Fibroblast of the conjunctiva (primary cell): Measurements from ENCODE around the gene TJP2.
"Not testable (repeated sequence)": the region's sequence is repeated elsewhere in the genome, so short reads cannot be mapped to it uniquely, and the experiment has no call there.

Experiments used
- DNase-seq: peaks from one replicate; pipeline ENCODE4 v3.0.0-alpha.2; 2010; ENCODE audit warnings: low read depth

Gene TJP2

GRCh38 chr9:69158471-69158870, 15.6 kb upstream of the TJP2 start:
- no peak for DNase-seq

DNA sequence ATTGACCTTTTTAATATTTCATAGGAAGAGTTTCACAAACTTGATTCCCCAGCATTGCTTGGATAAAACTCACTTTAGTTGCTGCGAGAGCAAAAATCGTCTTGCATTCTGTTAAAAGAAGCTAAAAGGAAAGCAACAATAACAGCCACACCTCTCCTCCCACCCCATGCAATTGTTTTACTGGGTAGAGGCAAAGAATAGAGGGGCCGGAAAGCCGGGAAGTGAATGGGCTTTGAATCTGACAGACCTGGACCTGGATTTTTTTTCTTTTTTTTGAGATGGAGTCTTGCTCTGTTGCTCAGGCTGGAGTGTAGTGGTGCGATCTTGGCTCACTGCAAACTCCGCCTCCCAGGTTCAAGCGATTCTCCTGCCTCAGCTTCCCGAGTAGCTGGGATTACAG, 9.5 kb upstream of the TJP2 start:
- DNase-seq, result not testable (repeated sequence)

GRCh38 chr9:69165581-69165980, 8.5 kb upstream of the TJP2 start:
- DNase-seq, result no peak

GRCh38 chr9:69168709-69169217, 5.3 kb upstream of the TJP2 start:
- DNase-seq, result no peak

DNA sequence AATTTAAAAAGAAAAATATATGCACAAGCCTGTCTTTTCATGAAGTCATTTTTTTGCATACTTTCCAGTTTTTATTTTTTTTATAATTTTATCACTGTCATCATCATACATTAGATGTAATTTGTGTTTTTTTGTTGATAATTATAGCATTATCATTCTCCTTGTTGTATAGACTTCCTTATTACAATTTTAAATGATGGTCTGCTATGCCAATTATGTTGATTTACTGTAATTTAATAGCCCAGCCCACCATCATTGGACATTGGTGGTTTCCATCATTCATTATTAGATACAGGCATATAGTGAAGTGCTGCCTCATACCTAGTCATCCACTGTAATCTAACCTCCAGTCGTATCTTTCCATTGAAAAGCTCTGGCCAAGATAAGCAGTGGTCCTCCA, 3.8 kb upstream of the TJP2 start:
- DNase-seq, result no peak

- no peak for DNase-seq
Observed at GRCh38 chr9:69171049-69171448, 3.0 kb upstream of the TJP2 start.

DNA sequence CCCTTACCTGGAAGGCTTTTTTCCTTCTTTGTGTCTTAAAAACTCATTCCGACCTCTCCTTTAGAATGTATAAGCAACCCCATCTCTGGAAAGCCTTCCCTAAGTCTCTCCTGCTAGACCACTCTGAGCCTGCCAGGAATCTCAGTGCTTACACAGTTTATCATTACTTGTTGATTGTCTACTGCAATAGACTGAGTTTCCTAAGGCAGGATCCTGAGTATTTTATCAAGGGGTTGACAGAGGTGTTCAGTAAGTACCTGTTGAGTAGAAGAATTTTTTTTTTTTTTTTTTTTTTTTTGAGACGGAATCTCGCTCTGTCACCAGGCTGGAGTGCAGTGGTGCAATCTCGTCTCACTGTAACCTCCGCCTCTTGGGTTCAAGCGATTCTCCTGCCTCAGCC, 2.6 kb upstream of the TJP2 start:
- DNase-seq, result no peak

DNA sequence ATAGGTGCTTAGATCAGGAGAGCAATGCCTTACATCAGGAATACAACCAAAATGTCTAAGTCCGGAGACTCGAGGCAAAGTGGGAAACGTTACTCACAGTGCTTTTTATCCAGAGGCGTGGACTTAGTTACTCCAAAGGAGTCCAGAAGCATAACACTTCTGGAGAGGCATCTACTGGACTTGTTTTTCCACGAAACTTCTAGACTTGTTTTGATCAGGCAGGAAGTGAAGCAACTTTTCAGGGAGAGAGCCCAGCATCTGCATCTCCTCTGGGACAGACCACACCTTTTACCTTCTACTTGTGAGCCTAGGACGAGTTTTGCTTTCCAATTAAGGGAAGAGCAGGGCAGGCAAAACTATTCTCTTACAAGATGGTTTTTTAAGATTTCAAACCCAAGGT, 1.2 kb upstream of the TJP2 start:
- no peak for DNase-seq

- no peak for DNase-seq
Observed at GRCh38 chr9:69173497-69173890, 583 bp upstream of the TJP2 start.

GRCh38 chr9:69174616-69175463, 763 bp downstream of the TJP2 start:
- DNase-seq, result peak; percentile 82

- DNase-seq, result no peak
Observed at GRCh38 chr9:69175486-69175885, 1.4 kb downstream of the TJP2 start.

DNA sequence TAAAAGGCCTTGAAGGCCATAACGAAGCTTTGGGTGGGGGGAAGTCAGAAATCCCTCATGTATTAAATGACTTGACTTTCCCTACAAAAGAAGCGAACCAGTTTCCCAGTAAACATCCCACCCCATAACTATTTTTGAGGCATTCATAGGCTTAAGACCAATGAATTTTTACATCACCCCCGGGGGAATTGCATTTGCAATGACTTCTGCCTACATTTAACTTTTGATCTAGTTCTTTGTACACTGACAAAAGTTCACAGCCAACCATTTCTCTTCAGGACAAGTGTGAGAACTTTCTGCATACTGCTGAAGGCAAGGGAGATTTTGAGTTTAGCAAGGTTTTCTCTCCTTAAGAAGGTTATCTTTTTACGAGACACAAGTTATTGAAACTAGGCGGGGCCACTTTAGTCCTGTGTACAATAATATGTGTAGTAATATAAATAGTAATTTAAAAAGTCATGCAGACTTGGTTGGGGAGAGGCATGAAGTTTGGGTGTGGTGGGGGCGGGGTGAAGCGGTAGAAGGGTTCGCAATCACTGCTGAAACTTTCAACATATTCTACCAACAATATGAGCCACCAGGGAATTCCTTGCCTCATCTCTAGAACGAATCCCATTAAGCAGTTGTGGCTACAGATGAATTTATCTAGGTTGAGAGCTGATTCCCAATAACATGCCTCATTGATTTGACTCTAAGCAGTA, 2.5 kb downstream of the TJP2 start:
- no peak for DNase-seq

DNA sequence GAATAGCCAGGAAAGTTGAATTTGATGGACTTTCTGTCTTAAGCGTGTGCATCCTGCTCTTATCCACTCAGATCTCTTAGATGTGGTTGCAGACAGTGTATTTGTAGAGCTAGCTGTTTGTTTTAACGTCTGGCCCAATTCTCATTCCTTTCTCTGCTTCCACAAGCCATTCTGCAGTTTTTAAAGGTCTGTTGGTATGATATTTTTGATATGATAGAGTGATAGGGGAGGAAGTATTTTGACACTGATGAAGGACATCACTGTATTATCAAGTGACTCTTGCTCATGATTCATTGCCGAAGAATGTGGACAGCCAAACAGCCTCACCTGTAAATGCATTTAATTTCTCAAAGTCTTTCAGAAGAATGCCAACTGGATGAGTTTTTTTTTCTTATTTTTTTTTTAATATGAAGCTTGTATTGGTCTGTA, 4.5 kb downstream of the TJP2 start:
- no peak for DNase-seq

DNA sequence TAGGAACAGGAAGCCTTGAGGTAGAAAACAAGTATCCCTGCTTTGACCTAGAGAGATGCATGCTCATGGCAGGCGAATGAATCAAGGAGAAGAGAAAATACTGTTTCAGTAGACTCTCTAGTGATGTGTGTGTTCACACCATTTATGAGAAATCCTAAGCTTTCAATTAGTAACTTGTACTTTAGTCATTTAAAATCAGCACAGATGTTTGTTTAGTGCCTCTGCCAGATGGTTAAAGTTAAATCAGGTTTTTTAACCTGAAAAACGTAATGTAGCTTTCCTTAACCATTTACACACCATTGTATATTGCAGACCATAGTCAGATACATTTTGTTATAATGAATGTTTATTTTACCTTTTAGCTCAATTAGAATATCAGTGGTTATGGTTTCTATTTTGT, 5.0 kb downstream of the TJP2 start:
- no peak for DNase-seq

DNA sequence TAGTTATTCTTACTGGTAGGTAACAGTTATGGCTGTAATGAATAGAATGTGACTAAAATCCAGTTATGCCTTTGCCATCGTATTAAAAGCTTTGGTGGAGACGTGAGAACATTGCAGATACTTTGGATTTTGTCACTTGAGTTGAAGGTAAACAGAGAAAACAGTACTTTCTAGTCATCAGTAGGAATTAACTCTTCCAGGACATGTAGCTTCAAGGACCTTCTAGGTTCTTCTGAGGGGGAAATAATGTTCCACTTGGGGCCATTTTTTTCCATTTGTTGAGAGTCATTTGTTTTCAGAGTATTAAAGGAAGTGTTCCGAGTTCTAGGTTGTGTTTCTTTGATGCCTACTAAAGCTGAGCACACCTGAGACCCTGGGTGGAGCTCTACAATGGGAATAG, 6.1 kb downstream of the TJP2 start:
- DNase-seq, result no peak

GRCh38 chr9:69180670-69181069, 6.6 kb downstream of the TJP2 start:
- peak; percentile 90 for DNase-seq

GRCh38 chr9:69181908-69182353, 7.9 kb downstream of the TJP2 start:
- DNase-seq, result no peak

GRCh38 chr9:69184266-69184665, 10.2 kb downstream of the TJP2 start:
- no peak for DNase-seq

- DNase-seq, result no peak
Observed at GRCh38 chr9:69186841-69187611, 12.9 kb downstream of the TJP2 start.

DNA sequence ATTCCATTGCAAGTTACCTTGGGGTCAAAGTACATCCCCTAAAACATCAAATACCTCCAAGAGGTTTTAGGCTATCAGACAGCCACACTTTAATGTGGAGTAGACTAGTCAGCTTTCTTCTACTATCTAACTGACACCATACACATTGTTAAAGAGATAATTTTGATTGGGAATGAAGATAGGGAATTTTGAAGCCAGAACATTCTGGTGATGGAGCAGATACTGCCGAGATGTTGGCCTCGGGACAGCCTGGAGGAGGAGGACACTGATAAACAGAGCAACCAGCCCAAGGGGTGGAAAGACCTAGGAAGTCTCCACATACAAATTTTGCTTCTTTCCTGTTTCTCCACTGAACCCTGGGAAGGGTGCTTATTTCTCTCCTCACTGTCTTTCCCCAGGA, 14.9 kb downstream of the TJP2 start:
- DNase-seq, result no peak

DNA sequence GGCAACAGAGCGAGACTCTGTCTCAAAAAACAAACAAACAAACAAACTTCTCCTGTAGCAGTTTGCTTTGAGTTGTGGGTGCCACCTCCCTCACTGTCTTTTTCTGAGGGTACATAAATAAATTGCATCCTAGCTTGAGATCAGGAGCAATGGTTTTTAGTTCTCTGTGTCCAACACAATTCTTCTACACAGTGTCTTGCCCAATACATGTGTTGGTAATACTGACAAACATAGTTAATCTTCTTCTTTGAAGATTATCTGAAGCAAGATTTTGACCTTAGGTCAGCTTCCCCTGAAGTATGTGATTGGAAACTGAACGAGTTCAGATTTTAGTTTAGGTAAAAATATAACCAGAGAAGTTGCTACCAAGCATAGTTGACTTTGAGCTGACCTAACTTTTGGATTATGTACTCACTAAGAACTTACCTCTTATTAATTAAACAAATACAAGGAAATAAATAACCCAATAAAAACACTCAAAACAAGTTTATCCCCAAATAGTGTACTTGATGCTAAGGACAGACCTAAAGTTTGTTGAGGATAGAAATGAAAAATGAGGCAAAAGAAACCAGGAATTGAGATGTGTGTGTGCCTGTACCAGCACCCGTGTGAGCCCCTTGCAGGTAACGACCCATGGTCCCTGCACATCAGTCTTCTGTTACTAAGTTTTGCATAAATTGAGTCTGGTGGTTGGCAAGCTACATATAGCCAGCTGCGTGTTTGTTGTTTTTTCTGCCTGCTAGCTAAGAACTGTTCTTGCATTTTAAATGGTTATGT, 16.2 kb downstream of the TJP2 start:
- no peak for DNase-seq

DNA sequence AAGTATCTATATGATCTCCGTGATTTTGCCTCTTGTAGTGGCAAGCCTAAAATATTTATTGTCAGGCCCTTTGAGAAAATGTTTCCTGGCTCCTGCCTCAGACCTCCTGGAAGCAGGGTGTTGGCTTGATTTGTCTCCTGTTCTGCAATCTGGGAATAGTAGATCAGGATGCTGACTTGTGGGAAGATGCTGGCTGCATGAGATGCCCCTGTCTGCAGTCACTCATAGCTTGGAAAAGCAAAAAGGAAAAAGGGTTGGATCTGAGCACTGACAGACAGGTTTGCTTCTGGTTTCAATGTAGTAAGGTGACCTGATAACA, 16.7 kb downstream of the TJP2 start:
- DNase-seq, result no peak
